GM23338 (cell line): ENCODE measurements around the gene HLA-F. TPM values are rescaled to one million over a fixed set of nuclear protein-coding genes. Genes with fewer than 3 reads are reported as not detected.

Experiments used
- ATAC-seq: fragments of 200-7000 bp; cut with Tn5 transposase; 3 replicates; pipeline ENCODE4 v1.9.1; 2020
- DNase-seq: peaks from one replicate; pipeline ENCODE4 v3.0.0-alpha.2; 2015; ENCODE audit warnings: low spot score
- H2AFZ ChIP-seq: fragments of 200-600 bp; sonication (generic); 2 replicates; pipeline ENCODE4 v1.8.0; 2016; ENCODE audit warnings: antibody characterized with exemption, mild to moderate bottlenecking, moderate library complexity
- H3F3A ChIP-seq: fragments of 200-600 bp; sonication (generic); replicated peaks from 2 replicates; pipeline ENCODE4 v1.8.0; 2017; ENCODE audit warnings: antibody characterized with exemption, mixed run types, low read depth
- H3K27ac ChIP-seq: fragments of 200-600 bp; sonication (generic); 2 replicates; pipeline ENCODE4 v1.6.1; 2016; ENCODE audit warnings: low read depth
- H3K27me3 ChIP-seq: fragments of 200-600 bp; sonication (generic); 2 replicates; pipeline ENCODE4 v1.8.0; 2016; ENCODE audit warnings: mild to moderate bottlenecking, mixed run types, moderate library complexity; ENCODE audit not compliant: insufficient read depth
- H3K36me3 ChIP-seq: fragments of 200-600 bp; sonication (generic); 2 replicates; pipeline ENCODE4 v1.8.0; 2016; ENCODE audit warnings: mild to moderate bottlenecking; ENCODE audit not compliant: insufficient read depth
- H3K4me1 ChIP-seq: fragments of 200-600 bp; sonication (generic); 2 replicates; pipeline ENCODE4 v1.8.0; 2016; ENCODE audit warnings: mild to moderate bottlenecking, moderate library complexity; ENCODE audit not compliant: insufficient read depth
- H3K4me2 ChIP-seq: fragments of 200-600 bp; sonication (generic); 2 replicates; pipeline ENCODE4 v1.7.1; 2017; ENCODE audit warnings: mixed run types
- H3K4me3 ChIP-seq: fragments of 200-600 bp; sonication (generic); 2 replicates; pipeline ENCODE4 v1.6.1; 2016; ENCODE audit warnings: mixed run types
- H3K79me2 ChIP-seq: fragments of 200-600 bp; sonication (generic); replicated peaks from 2 replicates; pipeline ENCODE4 v1.8.0; 2017; ENCODE audit warnings: mild to moderate bottlenecking; ENCODE audit not compliant: insufficient read depth
- H3K9me2 ChIP-seq: fragments of 200-600 bp; sonication (generic); 2 replicates; pipeline ENCODE4 v1.8.0; 2017; ENCODE audit not compliant: insufficient read depth
- H4K20me1 ChIP-seq: fragments of 200-600 bp; sonication (generic); replicated peaks from 2 replicates; pipeline ENCODE4 v1.8.0; 2017; ENCODE audit warnings: mild to moderate bottlenecking; ENCODE audit not compliant: insufficient read depth
- H3K27ac Mint-ChIP-seq: 2 replicates; pipeline ENCODE4 v1.8.0; 2020; ENCODE audit warnings: inconsistent platforms, mild to moderate bottlenecking, moderate library complexity, mixed read lengths
- H3K27me3 Mint-ChIP-seq: 3 replicates; pipeline ENCODE4 v1.8.0; 2022; ENCODE audit warnings: low read depth, mild to moderate bottlenecking, moderate library complexity, mixed read lengths, inconsistent platforms; ENCODE audit not compliant: insufficient read depth, poor library complexity
- H3K36me3 Mint-ChIP-seq: 3 replicates; pipeline ENCODE4 v1.8.0; 2021; ENCODE audit warnings: low read depth, mild to moderate bottlenecking, inconsistent platforms, moderate library complexity, mixed read lengths
- H3K4me1 Mint-ChIP-seq: 3 replicates; pipeline ENCODE4 v1.8.0; 2020; ENCODE audit warnings: mild to moderate bottlenecking, inconsistent platforms, mixed read lengths
- H3K4me3 Mint-ChIP-seq: 3 replicates; pipeline ENCODE4 v1.8.0; 2021; ENCODE audit warnings: moderate library complexity, mild to moderate bottlenecking, inconsistent platforms, mixed read lengths
- H3K9me3 Mint-ChIP-seq: 3 replicates; pipeline ENCODE4 v1.8.0; 2020; ENCODE audit warnings: moderate library complexity, mild to moderate bottlenecking, inconsistent platforms, mixed read lengths
- CTCF ChIP-seq, 2 experiments: fragments of 200-600 bp in 1 of 2; sonication (generic) in 1 of 2; conservative IDR thresholded peaks; 2 replicates each; pipeline versions ENCODE4 v1.5.1 to v1.6.1; 2016 to 2017; ENCODE audit warnings: antibody characterized with exemption in 2 of 2, low read depth in 2 of 2, mild to moderate bottlenecking in 2 of 2, moderate library complexity in 1 of 2
- ETS1 ChIP-seq: IDR thresholded peaks from 2 replicates; pipeline ENCODE4 v1.6.1; 2016; ENCODE audit warnings: antibody characterized with exemption
- EZH2 ChIP-seq: fragments of 200-600 bp; sonication (generic); IDR thresholded peaks from one replicate; pipeline ENCODE4 v1.8.0; 2017; ENCODE audit warnings: antibody characterized with exemption, mild to moderate bottlenecking, low read depth; ENCODE audit not compliant: unreplicated experiment
- EZH2phosphoT487 ChIP-seq: fragments of 200-600 bp; sonication (generic); IDR thresholded peaks from one replicate; pipeline ENCODE4 v1.8.1; 2018; ENCODE audit warnings: antibody characterized with exemption; ENCODE audit not compliant: unreplicated experiment
- JUNB ChIP-seq: IDR thresholded peaks from one replicate; pipeline ENCODE4 v1.6.1; 2016; ENCODE audit warnings: antibody characterized with exemption; ENCODE audit not compliant: unreplicated experiment
- NANOG ChIP-seq: IDR thresholded peaks from 2 replicates; pipeline ENCODE4 v1.6.1; 2016; ENCODE audit warnings: antibody characterized with exemption, borderline replicate concordance
- POLR2AphosphoS5 ChIP-seq: IDR thresholded peaks from 2 replicates; pipeline ENCODE4 v1.6.1; 2016; ENCODE audit warnings: antibody characterized with exemption, low read depth
- REST ChIP-seq: IDR thresholded peaks from one replicate; pipeline ENCODE4 v1.6.1; 2018; ENCODE audit warnings: antibody characterized with exemption; ENCODE audit not compliant: unreplicated experiment
- STAT1 ChIP-seq: IDR thresholded peaks from one replicate; pipeline ENCODE4 v1.6.1; 2016; ENCODE audit warnings: antibody characterized with exemption; ENCODE audit not compliant: unreplicated experiment
- ZNF331 ChIP-seq: fragments of 250-450 bp; sonication (Bioruptor Pico); IDR thresholded peaks from 2 replicates; pipeline ENCODE4 v1.5.0; 2020; ENCODE audit warnings: low read depth, mild to moderate bottlenecking, moderate library complexity
- ZNF462 ChIP-seq: fragments of 250-450 bp; sonication (Bioruptor Pico); IDR thresholded peaks from 2 replicates; pipeline ENCODE4 v1.5.0; 2020; ENCODE audit warnings: mild to moderate bottlenecking, moderate library complexity
- polyA plus RNA-seq: library from polyadenylated mRNA; unstranded; fragments of >200 nt; fragmentation: Nextera tagmentation; extraction: Ambion mirVana; gene quantifications from 2 replicates; pipeline ENCODE4 v1.2.1, GENCODE V29; 2016
- total RNA-seq: library from RNA; depleted of rRNA; stranded (reverse); fragments of >200 nt; shearing (Covaris generic); gene quantifications from 2 replicates; pipeline ENCODE4 v1.2.3, GENCODE V29; 2014

The HLA-F gene
- total and polyA plus RNA-seq, 2 experiments from 2014 or later, result 4.4 to 10.4 TPM

GRCh38 chr6:29764422-29765196 lies 41.4 kb downstream of the HLA-F start (continued):
- no peak for TF ChIP-seq ZNF462 (CRISPR knock-in tag)
- TF ChIP-seq ZNF331 (CRISPR knock-in tag), result no peak

GRCh38 chr6:29769336-29769735 lies 46.1 kb downstream of the HLA-F start:
- Histone ChIP-seq H4K20me1 (no peaks in the 10 kb centered on the region), H2AFZ (no peak overlapping the region), H3K9me2 (no peaks in the 10 kb centered on the region; the same call in 1 of the 2 replicates), H3K4me3 (no peak overlapping the region), H3K27ac (no peak overlapping the region), H3K4me2 (no peak overlapping the region), H3F3A (no peaks in the 10 kb centered on the region), H3K36me3 (no peaks in the 10 kb centered on the region), H3K79me2 (no peaks in the 10 kb centered on the region), H3K27me3 (no peaks in the 10 kb centered on the region), H3K4me1 (no peaks in the 10 kb centered on the region)
- H3K9me3 Mint-ChIP-seq, result no peaks in the 10 kb centered on the region
- no peak overlapping the region for H3K27ac Mint-ChIP-seq
- H3K36me3 Mint-ChIP-seq, result no peaks in the 10 kb centered on the region
- DNase-seq (no peak), ATAC-seq (no peak)
- H3K4me3 Mint-ChIP-seq, result no peak overlapping the region
- no peaks in the 10 kb centered on the region for H3K27me3 Mint-ChIP-seq
- 0 out of 3 replicates have a peak, but pooled peaks cover 4% of the 10 kb centered on the region for H3K4me1 Mint-ChIP-seq
- TF ChIP-seq CTCF (conservative IDR thresholded peaks at IDR 0.05; ENCODE audit: low read depth in 2 of 2), result no peak
- TF ChIP-seq STAT1, result no peak
- TF ChIP-seq EZH2, result no peak
- no peak for TF ChIP-seq POLR2AphosphoS5
- no peak for TF ChIP-seq NANOG
- no peak for TF ChIP-seq ETS1
- no peak for TF ChIP-seq EZH2phosphoT487
- no peak for TF ChIP-seq JUNB
- TF ChIP-seq ZNF331 (CRISPR knock-in tag), result no peak
- TF ChIP-seq REST, result no peak
